Activated B cell treated with CpG ODN at 0.5 μM for 24 hours (primary cell): ENCODE data around the gene BCORL1. TPM values are rescaled to one million over a fixed set of nuclear protein-coding genes. Genes with fewer than 3 reads are reported as not detected.

ENCODE experiments used
- ATAC-seq: fragments of 200-7000 bp; cut with Tn5 transposase; one replicate; pipeline ENCODE4 v1.10.0; 2021; ENCODE audit warnings: low read depth, mild to moderate bottlenecking, moderate library complexity
- CTCF ChIA-PET: fragments of 350-600 bp; sonication (Branson Sonifier 250); formaldehyde crosslinking; loops from one replicate; lab custom pipeline; 2021; ENCODE audit warnings: antibody characterized with exemption; lab: Charles Lee
- POLR2A ChIA-PET: fragments of 350-600 bp; sonication (Branson Sonifier 250); formaldehyde crosslinking; loops from one replicate; lab custom pipeline; 2021; ENCODE audit warnings: antibody characterized with exemption; lab: Charles Lee
- DNase-seq: peaks from one replicate; pipeline ENCODE4 v3.0.0; 2022
- H3K27ac Mint-ChIP-seq: one replicate; pipeline ENCODE4 v1.8.0; 2020; ENCODE audit warnings: mixed read lengths
- H3K27me3 Mint-ChIP-seq: one replicate; pipeline ENCODE4 v1.8.0; 2021; ENCODE audit warnings: mixed read lengths
- H3K36me3 Mint-ChIP-seq: one replicate; pipeline ENCODE4 v1.8.0; 2021; ENCODE audit warnings: low read depth, mixed read lengths
- H3K4me1 Mint-ChIP-seq: one replicate; pipeline ENCODE4 v1.8.0; 2021; ENCODE audit warnings: mixed read lengths
- H3K4me3 Mint-ChIP-seq: one replicate; pipeline ENCODE4 v1.8.0; 2020; ENCODE audit warnings: mild to moderate bottlenecking, mixed read lengths
- H3K9me3 Mint-ChIP-seq: one replicate; pipeline ENCODE4 v1.8.0; 2020; ENCODE audit warnings: mixed read lengths
- CTCF ChIP-seq: fragments of 200-600 bp; IDR thresholded peaks from one replicate; pipeline ENCODE4 v1.8.0; 2022; ENCODE audit warnings: antibody characterized with exemption, mild to moderate bottlenecking
- intact Hi-C: fragments of 100-400 bp; cut with micrococcal nuclease; formaldehyde crosslinking; loops from one replicate; pipeline ENCODE4 v1.15.1; 2024
- total RNA-seq: library from RNA; stranded (reverse); gene quantifications from 2 replicates; pipeline ENCODE4 v1.2.3, GENCODE V29; 2022

Gene BCORL1
- total RNA-seq, 1 donor from 2014 or later, result 8.0 TPM

- no peak overlapping the region for H3K4me3 Mint-ChIP-seq
- CTCF ChIA-PET, result interaction anchor here (0.9 kb wide), 1 partner anchor 125 kb away, joined by 3 read pairs; no protein-coding TSS in a partner anchor
- H3K4me1 Mint-ChIP-seq, result no peaks in the 10 kb centered on the region
- ATAC-seq (no peak), DNase-seq (no peak)
- POLR2A ChIA-PET, result no interaction called here
- no peaks in the 10 kb centered on the region for H3K27me3 Mint-ChIP-seq
- H3K27ac Mint-ChIP-seq, result no peak overlapping the region
- intact Hi-C loops, result no loop called here
- TF ChIP-seq CTCF, result no peak
- H3K36me3 Mint-ChIP-seq, result peaks cover 43% of the 10 kb centered on the region
- no peaks in the 10 kb centered on the region for H3K9me3 Mint-ChIP-seq
Measured at GRCh38 chrX:130051176-130051845, 68.9 kb downstream of the BCORL1 start.

- no peak overlapping the region for H3K4me3 Mint-ChIP-seq
- H3K36me3 Mint-ChIP-seq, result peaks cover 33% of the 10 kb centered on the region
- ChIA-PET CTCF (no interaction called here), POLR2A (no interaction called here)
- TF ChIP-seq CTCF, result no peak
- H3K9me3 Mint-ChIP-seq, result no peaks in the 10 kb centered on the region
- ATAC-seq (no peak), DNase-seq (no peak)
- no peak overlapping the region for H3K27ac Mint-ChIP-seq
- intact Hi-C loops, result no loop called here
- H3K27me3 Mint-ChIP-seq, result no peaks in the 10 kb centered on the region
- no peaks in the 10 kb centered on the region for H3K4me1 Mint-ChIP-seq
Measured at GRCh38 chrX:130053236-130053635, 70.8 kb downstream of the BCORL1 start.

GRCh38 chrX:130055103-130055502 lies 72.7 kb downstream of the BCORL1 start:
- ChIA-PET CTCF (no interaction called here), POLR2A (no interaction called here)
- DNase-seq, result no peak
- no peaks in the 10 kb centered on the region for H3K27me3 Mint-ChIP-seq
- H3K4me1 Mint-ChIP-seq, result no peaks in the 10 kb centered on the region
- no peak for ATAC-seq
- intact Hi-C loops, result no loop called here
- H3K27ac Mint-ChIP-seq, result no peak overlapping the region
- H3K9me3 Mint-ChIP-seq, result no peaks in the 10 kb centered on the region
- TF ChIP-seq CTCF, result no peak
- no peak overlapping the region for H3K4me3 Mint-ChIP-seq
- peaks cover 27% of the 10 kb centered on the region for H3K36me3 Mint-ChIP-seq

GRCh38 chrX:130055899-130056298 lies 73.5 kb downstream of the BCORL1 start:
- no peak overlapping the region for H3K4me3 Mint-ChIP-seq
- peaks cover 3% of the 10 kb centered on the region for H3K4me1 Mint-ChIP-seq
- no peak overlapping the region for H3K27ac Mint-ChIP-seq
- ChIA-PET CTCF (no interaction called here), POLR2A (no interaction called here)
- no peak for TF ChIP-seq CTCF
- intact Hi-C loops, result no loop called here
- H3K27me3 Mint-ChIP-seq, result no peaks in the 10 kb centered on the region
- peaks cover 25% of the 10 kb centered on the region for H3K36me3 Mint-ChIP-seq
- DNase-seq, result no peak
- ATAC-seq, result no peak
- no peaks in the 10 kb centered on the region for H3K9me3 Mint-ChIP-seq

GRCh38 chrX:130057209-130057608 lies 74.8 kb downstream of the BCORL1 start:
- ChIA-PET POLR2A (no interaction called here), CTCF (no interaction called here)
- Mint-ChIP-seq H3K9me3 (no peaks in the 10 kb centered on the region), H3K27me3 (no peaks in the 10 kb centered on the region), H3K36me3 (peaks cover 16% of the 10 kb centered on the region), H3K4me3 (no peak overlapping the region), H3K4me1 (peaks cover 3% of the 10 kb centered on the region), H3K27ac (no peak overlapping the region)
- TF ChIP-seq CTCF, result no peak
- intact Hi-C loops, result no loop called here
- no peak for DNase-seq
- ATAC-seq, result no peak
